GM23338 (cell line): ENCODE measurements around the gene RXRA. TPM values are rescaled to one million over a fixed set of nuclear protein-coding genes. Genes with fewer than 3 reads are reported as not detected.

Source experiments
- ATAC-seq: fragments of 200-7000 bp; cut with Tn5 transposase; 3 replicates; pipeline ENCODE4 v1.9.1; 2020
- DNase-seq: peaks from one replicate; pipeline ENCODE4 v3.0.0-alpha.2; 2015; ENCODE audit warnings: low spot score
- H2AFZ ChIP-seq: fragments of 200-600 bp; sonication (generic); 2 replicates; pipeline ENCODE4 v1.8.0; 2016; ENCODE audit warnings: antibody characterized with exemption, mild to moderate bottlenecking, moderate library complexity
- H3F3A ChIP-seq: fragments of 200-600 bp; sonication (generic); replicated peaks from 2 replicates; pipeline ENCODE4 v1.8.0; 2017; ENCODE audit warnings: antibody characterized with exemption, mixed run types, low read depth
- H3K27ac ChIP-seq: fragments of 200-600 bp; sonication (generic); 2 replicates; pipeline ENCODE4 v1.6.1; 2016; ENCODE audit warnings: low read depth
- H3K27me3 ChIP-seq: fragments of 200-600 bp; sonication (generic); 2 replicates; pipeline ENCODE4 v1.8.0; 2016; ENCODE audit warnings: mild to moderate bottlenecking, mixed run types, moderate library complexity; ENCODE audit not compliant: insufficient read depth
- H3K36me3 ChIP-seq: fragments of 200-600 bp; sonication (generic); 2 replicates; pipeline ENCODE4 v1.8.0; 2016; ENCODE audit warnings: mild to moderate bottlenecking; ENCODE audit not compliant: insufficient read depth
- H3K4me1 ChIP-seq: fragments of 200-600 bp; sonication (generic); 2 replicates; pipeline ENCODE4 v1.8.0; 2016; ENCODE audit warnings: mild to moderate bottlenecking, moderate library complexity; ENCODE audit not compliant: insufficient read depth
- H3K4me2 ChIP-seq: fragments of 200-600 bp; sonication (generic); 2 replicates; pipeline ENCODE4 v1.7.1; 2017; ENCODE audit warnings: mixed run types
- H3K4me3 ChIP-seq: fragments of 200-600 bp; sonication (generic); 2 replicates; pipeline ENCODE4 v1.6.1; 2016; ENCODE audit warnings: mixed run types
- H3K79me2 ChIP-seq: fragments of 200-600 bp; sonication (generic); replicated peaks from 2 replicates; pipeline ENCODE4 v1.8.0; 2017; ENCODE audit warnings: mild to moderate bottlenecking; ENCODE audit not compliant: insufficient read depth
- H3K9me2 ChIP-seq: fragments of 200-600 bp; sonication (generic); 2 replicates; pipeline ENCODE4 v1.8.0; 2017; ENCODE audit not compliant: insufficient read depth
- H4K20me1 ChIP-seq: fragments of 200-600 bp; sonication (generic); replicated peaks from 2 replicates; pipeline ENCODE4 v1.8.0; 2017; ENCODE audit warnings: mild to moderate bottlenecking; ENCODE audit not compliant: insufficient read depth
- H3K27ac Mint-ChIP-seq: 2 replicates; pipeline ENCODE4 v1.8.0; 2020; ENCODE audit warnings: inconsistent platforms, mild to moderate bottlenecking, moderate library complexity, mixed read lengths
- H3K27me3 Mint-ChIP-seq: 3 replicates; pipeline ENCODE4 v1.8.0; 2022; ENCODE audit warnings: low read depth, mild to moderate bottlenecking, moderate library complexity, mixed read lengths, inconsistent platforms; ENCODE audit not compliant: insufficient read depth, poor library complexity
- H3K36me3 Mint-ChIP-seq: 3 replicates; pipeline ENCODE4 v1.8.0; 2021; ENCODE audit warnings: low read depth, mild to moderate bottlenecking, inconsistent platforms, moderate library complexity, mixed read lengths
- H3K4me1 Mint-ChIP-seq: 3 replicates; pipeline ENCODE4 v1.8.0; 2020; ENCODE audit warnings: mild to moderate bottlenecking, inconsistent platforms, mixed read lengths
- H3K4me3 Mint-ChIP-seq: 3 replicates; pipeline ENCODE4 v1.8.0; 2021; ENCODE audit warnings: moderate library complexity, mild to moderate bottlenecking, inconsistent platforms, mixed read lengths
- H3K9me3 Mint-ChIP-seq: 3 replicates; pipeline ENCODE4 v1.8.0; 2020; ENCODE audit warnings: moderate library complexity, mild to moderate bottlenecking, inconsistent platforms, mixed read lengths
- CREB1 ChIP-seq: fragments of 250-450 bp; sonication (Bioruptor Pico); IDR thresholded peaks from 2 replicates; pipeline ENCODE4 v1.5.0; 2020; ENCODE audit warnings: low read depth, mild to moderate bottlenecking, moderate library complexity
- EZH2 ChIP-seq: fragments of 200-600 bp; sonication (generic); IDR thresholded peaks from one replicate; pipeline ENCODE4 v1.8.0; 2017; ENCODE audit warnings: antibody characterized with exemption, mild to moderate bottlenecking, low read depth; ENCODE audit not compliant: unreplicated experiment
- POLR2AphosphoS5 ChIP-seq: IDR thresholded peaks from 2 replicates; pipeline ENCODE4 v1.6.1; 2016; ENCODE audit warnings: antibody characterized with exemption, low read depth
- ZNF331 ChIP-seq: fragments of 250-450 bp; sonication (Bioruptor Pico); IDR thresholded peaks from 2 replicates; pipeline ENCODE4 v1.5.0; 2020; ENCODE audit warnings: low read depth, mild to moderate bottlenecking, moderate library complexity
- polyA plus RNA-seq: library from polyadenylated mRNA; unstranded; fragments of >200 nt; fragmentation: Nextera tagmentation; extraction: Ambion mirVana; gene quantifications from 2 replicates; pipeline ENCODE4 v1.2.1, GENCODE V29; 2016
- total RNA-seq: library from RNA; depleted of rRNA; stranded (reverse); fragments of >200 nt; shearing (Covaris generic); gene quantifications from 2 replicates; pipeline ENCODE4 v1.2.3, GENCODE V29; 2014
- TF ChIP-seq, protein P1 (sequence below): IDR thresholded peaks from 2 replicates; pipeline ENCODE4 v1.6.1; 2016; ENCODE audit warnings: antibody characterized with exemption
- TF ChIP-seq, protein P2 (sequence below), 2 experiments: fragments of 200-600 bp in 1 of 2; sonication (generic) in 1 of 2; conservative IDR thresholded peaks; 2 replicates each; pipeline versions ENCODE4 v1.5.1 to v1.6.1; 2016 to 2017; ENCODE audit warnings: antibody characterized with exemption in 2 of 2, low read depth in 2 of 2, mild to moderate bottlenecking in 2 of 2, moderate library complexity in 1 of 2
- TF ChIP-seq, protein P3 (sequence below): fragments of 250-450 bp; sonication (Bioruptor Pico); IDR thresholded peaks from 2 replicates; pipeline ENCODE4 v1.5.0; 2020; ENCODE audit warnings: mild to moderate bottlenecking, moderate library complexity

RXRA gene
- total and polyA plus RNA-seq, 2 experiments from 2014 or later: 4.9 to 17.9 TPM

DNA sequence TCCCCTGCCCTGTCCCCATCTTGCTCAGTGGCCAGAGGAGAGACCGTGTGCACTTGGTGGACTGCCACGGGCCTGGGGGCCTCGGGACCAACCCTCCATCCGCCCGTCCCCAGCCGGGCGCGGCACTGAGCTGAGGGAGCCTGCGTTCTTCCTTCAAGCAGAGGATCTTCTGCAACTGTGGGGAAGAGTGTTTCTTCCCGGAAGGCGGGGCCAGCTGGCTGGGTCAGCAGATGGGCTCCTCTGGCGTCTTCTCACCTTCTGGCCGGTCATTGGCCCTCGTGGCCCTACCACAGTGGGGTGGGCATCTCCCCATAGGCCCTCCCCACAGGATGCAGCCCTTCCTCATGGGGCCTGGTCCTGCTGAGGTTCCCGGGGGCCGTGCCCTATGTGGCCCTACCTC, 17.4 kb downstream of the RXRA start:
- Histone ChIP-seq H3F3A (no peaks in the 10 kb centered on the region), H2AFZ (no peak overlapping the region), H3K4me2 (no peak overlapping the region), H3K27me3 (no peaks in the 10 kb centered on the region), H3K4me3 (no peak overlapping the region), H3K79me2 (peaks cover 80% of the 10 kb centered on the region), H3K27ac (no peak overlapping the region), H4K20me1 (0 out of 2 replicates have a peak, but pooled peaks cover 7% of the 10 kb centered on the region), H3K4me1 (no peaks in the 10 kb centered on the region), H3K36me3 (no peaks in the 10 kb centered on the region), H3K9me2 (no peaks in the 10 kb centered on the region)
- ATAC-seq (no peak), DNase-seq (no peak)
- Mint-ChIP-seq H3K4me1 (0 out of 3 replicates have a peak, but pooled peaks cover 9% of the 10 kb centered on the region), H3K9me3 (no peaks in the 10 kb centered on the region), H3K4me3 (no peak overlapping the region), H3K27me3 (peaks cover 6% of the 10 kb centered on the region), H3K27ac (no peak overlapping the region), H3K36me3 (no peaks in the 10 kb centered on the region)
- TF ChIP-seq ZNF331 (CRISPR knock-in tag): no peak
- TF ChIP-seq CREB1: no peak
- TF ChIP-seq, protein P1, sequence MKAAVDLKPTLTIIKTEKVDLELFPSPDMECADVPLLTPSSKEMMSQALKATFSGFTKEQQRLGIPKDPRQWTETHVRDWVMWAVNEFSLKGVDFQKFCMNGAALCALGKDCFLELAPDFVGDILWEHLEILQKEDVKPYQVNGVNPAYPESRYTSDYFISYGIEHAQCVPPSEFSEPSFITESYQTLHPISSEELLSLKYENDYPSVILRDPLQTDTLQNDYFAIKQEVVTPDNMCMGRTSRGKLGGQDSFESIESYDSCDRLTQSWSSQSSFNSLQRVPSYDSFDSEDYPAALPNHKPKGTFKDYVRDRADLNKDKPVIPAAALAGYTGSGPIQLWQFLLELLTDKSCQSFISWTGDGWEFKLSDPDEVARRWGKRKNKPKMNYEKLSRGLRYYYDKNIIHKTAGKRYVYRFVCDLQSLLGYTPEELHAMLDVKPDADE: no peak
- TF ChIP-seq, protein P2, sequence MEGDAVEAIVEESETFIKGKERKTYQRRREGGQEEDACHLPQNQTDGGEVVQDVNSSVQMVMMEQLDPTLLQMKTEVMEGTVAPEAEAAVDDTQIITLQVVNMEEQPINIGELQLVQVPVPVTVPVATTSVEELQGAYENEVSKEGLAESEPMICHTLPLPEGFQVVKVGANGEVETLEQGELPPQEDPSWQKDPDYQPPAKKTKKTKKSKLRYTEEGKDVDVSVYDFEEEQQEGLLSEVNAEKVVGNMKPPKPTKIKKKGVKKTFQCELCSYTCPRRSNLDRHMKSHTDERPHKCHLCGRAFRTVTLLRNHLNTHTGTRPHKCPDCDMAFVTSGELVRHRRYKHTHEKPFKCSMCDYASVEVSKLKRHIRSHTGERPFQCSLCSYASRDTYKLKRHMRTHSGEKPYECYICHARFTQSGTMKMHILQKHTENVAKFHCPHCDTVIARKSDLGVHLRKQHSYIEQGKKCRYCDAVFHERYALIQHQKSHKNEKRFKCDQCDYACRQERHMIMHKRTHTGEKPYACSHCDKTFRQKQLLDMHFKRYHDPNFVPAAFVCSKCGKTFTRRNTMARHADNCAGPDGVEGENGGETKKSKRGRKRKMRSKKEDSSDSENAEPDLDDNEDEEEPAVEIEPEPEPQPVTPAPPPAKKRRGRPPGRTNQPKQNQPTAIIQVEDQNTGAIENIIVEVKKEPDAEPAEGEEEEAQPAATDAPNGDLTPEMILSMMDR (conservative IDR thresholded peaks at IDR 0.05; ENCODE audit: low read depth in 2 of 2): no peak

DNA sequence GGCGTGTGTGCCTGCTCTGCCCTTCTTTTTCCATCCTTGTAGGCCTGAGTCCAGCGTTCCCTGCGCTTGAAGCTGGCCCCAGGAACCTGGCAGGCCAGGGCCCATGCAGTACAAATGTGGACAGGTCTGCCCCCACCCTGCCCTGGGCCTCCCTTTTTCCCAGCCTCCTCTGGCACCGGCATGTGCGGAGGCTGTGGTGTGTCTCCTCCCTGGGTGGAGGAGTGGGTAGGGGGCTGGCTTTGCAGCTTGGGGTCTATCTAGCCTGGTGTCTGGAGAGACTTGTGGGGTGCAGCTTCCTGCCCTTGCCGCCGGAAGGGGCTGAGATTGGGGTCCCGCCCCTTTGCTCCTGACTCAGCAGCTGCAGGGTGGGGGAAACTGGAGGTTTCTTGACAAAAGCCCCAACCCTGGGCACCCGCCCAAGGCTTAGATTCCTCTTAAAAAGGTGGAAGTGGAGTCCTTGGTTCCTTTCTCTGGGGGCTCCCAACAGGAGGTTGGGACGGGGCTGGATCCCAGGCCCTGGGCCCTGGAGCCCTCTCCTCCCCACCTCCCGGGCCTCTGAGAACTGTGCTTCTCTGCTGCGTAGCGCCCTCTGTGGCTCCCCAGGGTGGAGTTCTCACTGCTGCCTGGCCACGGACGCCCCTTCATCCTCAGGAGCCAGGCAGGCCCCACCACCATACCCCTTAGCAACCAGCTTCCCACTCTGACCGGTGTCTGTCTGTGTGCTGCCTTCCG, 18.0 kb downstream of the RXRA start:
- no peak overlapping the region for H3K4me3 Mint-ChIP-seq
- H3K4me2 ChIP-seq: no peak overlapping the region
- H3K4me1 Mint-ChIP-seq: 0 out of 3 replicates have a peak, but pooled peaks cover 9% of the 10 kb centered on the region
- peak overlapping the region; percentile 76 for H3K27ac Mint-ChIP-seq
- DNase-seq (peak; percentile 60), ATAC-seq (peak; percentile 76)
- TF ChIP-seq EZH2: no peak
- no peak for TF ChIP-seq POLR2AphosphoS5
- TF ChIP-seq, protein P3, sequence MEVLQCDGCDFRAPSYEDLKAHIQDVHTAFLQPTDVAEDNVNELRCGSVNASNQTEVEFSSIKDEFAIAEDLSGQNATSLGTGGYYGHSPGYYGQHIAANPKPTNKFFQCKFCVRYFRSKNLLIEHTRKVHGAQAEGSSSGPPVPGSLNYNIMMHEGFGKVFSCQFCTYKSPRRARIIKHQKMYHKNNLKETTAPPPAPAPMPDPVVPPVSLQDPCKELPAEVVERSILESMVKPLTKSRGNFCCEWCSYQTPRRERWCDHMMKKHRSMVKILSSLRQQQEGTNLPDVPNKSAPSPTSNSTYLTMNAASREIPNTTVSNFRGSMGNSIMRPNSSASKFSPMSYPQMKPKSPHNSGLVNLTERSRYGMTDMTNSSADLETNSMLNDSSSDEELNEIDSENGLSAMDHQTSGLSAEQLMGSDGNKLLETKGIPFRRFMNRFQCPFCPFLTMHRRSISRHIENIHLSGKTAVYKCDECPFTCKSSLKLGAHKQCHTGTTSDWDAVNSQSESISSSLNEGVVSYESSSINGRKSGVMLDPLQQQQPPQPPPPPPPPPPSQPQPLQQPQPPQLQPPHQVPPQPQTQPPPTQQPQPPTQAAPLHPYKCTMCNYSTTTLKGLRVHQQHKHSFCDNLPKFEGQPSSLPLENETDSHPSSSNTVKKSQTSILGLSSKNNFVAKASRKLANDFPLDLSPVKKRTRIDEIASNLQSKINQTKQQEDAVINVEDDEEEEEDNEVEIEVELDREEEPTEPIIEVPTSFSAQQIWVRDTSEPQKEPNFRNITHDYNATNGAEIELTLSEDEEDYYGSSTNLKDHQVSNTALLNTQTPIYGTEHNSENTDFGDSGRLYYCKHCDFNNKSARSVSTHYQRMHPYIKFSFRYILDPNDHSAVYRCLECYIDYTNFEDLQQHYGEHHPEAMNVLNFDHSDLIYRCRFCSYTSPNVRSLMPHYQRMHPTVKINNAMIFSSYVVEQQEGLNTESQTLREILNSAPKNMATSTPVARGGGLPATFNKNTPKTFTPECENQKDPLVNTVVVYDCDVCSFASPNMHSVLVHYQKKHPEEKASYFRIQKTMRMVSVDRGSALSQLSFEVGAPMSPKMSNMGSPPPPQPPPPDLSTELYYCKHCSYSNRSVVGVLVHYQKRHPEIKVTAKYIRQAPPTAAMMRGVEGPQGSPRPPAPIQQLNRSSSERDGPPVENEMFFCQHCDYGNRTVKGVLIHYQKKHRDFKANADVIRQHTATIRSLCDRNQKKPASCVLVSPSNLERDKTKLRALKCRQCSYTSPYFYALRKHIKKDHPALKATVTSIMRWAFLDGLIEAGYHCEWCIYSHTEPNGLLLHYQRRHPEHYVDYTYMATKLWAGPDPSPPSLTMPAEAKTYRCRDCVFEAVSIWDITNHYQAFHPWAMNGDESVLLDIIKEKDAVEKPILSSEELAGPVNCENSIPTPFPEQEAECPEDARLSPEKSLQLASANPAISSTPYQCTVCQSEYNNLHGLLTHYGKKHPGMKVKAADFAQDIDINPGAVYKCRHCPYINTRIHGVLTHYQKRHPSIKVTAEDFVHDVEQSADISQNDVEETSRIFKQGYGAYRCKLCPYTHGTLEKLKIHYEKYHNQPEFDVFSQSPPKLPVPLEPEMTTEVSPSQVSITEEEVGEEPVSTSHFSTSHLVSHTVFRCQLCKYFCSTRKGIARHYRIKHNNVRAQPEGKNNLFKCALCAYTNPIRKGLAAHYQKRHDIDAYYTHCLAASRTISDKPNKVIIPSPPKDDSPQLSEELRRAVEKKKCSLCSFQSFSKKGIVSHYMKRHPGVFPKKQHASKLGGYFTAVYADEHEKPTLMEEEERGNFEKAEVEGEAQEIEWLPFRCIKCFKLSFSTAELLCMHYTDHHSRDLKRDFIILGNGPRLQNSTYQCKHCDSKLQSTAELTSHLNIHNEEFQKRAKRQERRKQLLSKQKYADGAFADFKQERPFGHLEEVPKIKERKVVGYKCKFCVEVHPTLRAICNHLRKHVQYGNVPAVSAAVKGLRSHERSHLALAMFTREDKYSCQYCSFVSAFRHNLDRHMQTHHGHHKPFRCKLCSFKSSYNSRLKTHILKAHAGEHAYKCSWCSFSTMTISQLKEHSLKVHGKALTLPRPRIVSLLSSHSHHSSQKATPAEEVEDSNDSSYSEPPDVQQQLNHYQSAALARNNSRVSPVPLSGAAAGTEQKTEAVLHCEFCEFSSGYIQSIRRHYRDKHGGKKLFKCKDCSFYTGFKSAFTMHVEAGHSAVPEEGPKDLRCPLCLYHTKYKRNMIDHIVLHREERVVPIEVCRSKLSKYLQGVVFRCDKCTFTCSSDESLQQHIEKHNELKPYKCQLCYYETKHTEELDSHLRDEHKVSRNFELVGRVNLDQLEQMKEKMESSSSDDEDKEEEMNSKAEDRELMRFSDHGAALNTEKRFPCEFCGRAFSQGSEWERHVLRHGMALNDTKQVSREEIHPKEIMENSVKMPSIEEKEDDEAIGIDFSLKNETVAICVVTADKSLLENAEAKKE: no peak
- TF ChIP-seq, protein P2 (conservative IDR thresholded peaks at IDR 0.05; ENCODE audit: low read depth in 2 of 2): peak; percentile 8 to 55; a peak in 2 of 4 replicates
- no peaks in the 10 kb centered on the region for H3K36me3 Mint-ChIP-seq
- H3K36me3 ChIP-seq: no peaks in the 10 kb centered on the region
- 0 out of 2 replicates have a peak, but pooled peaks cover 4% of the 10 kb centered on the region for H4K20me1 ChIP-seq
- H3K9me3 Mint-ChIP-seq: no peaks in the 10 kb centered on the region
- H3K79me2 ChIP-seq: peaks cover 74% of the 10 kb centered on the region
- no peaks in the 10 kb centered on the region for H3K27me3 ChIP-seq
- no peaks in the 10 kb centered on the region for H3F3A ChIP-seq
- H3K4me1 ChIP-seq: no peaks in the 10 kb centered on the region
- no peak overlapping the region for H3K27ac ChIP-seq
- H3K9me2 ChIP-seq: no peaks in the 10 kb centered on the region
- H3K27me3 Mint-ChIP-seq: peaks cover 6% of the 10 kb centered on the region
- no peak overlapping the region for H3K4me3 ChIP-seq
- no peak overlapping the region for H2AFZ ChIP-seq
